Measurements from ENCODE around the gene TACR1.

DNA sequence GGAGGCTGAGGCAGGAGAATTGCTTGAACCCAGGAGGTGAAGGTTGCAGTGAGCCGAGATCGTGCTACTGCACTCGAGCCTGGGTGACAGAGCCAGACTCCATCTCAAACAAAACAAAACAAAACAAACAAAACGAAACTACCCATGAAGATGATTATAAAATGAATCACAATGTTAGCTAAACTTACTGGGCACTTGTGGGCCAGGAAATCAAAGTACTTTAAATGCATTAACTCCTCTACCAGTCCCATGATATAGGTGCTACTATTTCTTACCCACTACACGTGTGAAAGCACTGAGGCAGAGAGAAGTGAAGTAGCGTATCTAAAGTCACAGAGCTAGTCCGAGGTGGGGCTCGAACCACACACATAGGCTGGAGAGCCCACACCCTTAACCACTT is 187.2 kb downstream of the TACR1 start:
- TF ChIP-seq POLR2AphosphoS5 (IDR thresholded peaks at IDR 0.05; ENCODE audit: low read depth) (no peak), EZH2 (IDR thresholded peaks at IDR 0.05; ENCODE audit: low read depth, unreplicated experiment) (no peak)
- TF ChIP-seq, protein P1, sequence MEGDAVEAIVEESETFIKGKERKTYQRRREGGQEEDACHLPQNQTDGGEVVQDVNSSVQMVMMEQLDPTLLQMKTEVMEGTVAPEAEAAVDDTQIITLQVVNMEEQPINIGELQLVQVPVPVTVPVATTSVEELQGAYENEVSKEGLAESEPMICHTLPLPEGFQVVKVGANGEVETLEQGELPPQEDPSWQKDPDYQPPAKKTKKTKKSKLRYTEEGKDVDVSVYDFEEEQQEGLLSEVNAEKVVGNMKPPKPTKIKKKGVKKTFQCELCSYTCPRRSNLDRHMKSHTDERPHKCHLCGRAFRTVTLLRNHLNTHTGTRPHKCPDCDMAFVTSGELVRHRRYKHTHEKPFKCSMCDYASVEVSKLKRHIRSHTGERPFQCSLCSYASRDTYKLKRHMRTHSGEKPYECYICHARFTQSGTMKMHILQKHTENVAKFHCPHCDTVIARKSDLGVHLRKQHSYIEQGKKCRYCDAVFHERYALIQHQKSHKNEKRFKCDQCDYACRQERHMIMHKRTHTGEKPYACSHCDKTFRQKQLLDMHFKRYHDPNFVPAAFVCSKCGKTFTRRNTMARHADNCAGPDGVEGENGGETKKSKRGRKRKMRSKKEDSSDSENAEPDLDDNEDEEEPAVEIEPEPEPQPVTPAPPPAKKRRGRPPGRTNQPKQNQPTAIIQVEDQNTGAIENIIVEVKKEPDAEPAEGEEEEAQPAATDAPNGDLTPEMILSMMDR (conservative IDR thresholded peaks at IDR 0.05; ENCODE audit: low read depth in 2 of 2): no peak
- TF ChIP-seq, protein P2, sequence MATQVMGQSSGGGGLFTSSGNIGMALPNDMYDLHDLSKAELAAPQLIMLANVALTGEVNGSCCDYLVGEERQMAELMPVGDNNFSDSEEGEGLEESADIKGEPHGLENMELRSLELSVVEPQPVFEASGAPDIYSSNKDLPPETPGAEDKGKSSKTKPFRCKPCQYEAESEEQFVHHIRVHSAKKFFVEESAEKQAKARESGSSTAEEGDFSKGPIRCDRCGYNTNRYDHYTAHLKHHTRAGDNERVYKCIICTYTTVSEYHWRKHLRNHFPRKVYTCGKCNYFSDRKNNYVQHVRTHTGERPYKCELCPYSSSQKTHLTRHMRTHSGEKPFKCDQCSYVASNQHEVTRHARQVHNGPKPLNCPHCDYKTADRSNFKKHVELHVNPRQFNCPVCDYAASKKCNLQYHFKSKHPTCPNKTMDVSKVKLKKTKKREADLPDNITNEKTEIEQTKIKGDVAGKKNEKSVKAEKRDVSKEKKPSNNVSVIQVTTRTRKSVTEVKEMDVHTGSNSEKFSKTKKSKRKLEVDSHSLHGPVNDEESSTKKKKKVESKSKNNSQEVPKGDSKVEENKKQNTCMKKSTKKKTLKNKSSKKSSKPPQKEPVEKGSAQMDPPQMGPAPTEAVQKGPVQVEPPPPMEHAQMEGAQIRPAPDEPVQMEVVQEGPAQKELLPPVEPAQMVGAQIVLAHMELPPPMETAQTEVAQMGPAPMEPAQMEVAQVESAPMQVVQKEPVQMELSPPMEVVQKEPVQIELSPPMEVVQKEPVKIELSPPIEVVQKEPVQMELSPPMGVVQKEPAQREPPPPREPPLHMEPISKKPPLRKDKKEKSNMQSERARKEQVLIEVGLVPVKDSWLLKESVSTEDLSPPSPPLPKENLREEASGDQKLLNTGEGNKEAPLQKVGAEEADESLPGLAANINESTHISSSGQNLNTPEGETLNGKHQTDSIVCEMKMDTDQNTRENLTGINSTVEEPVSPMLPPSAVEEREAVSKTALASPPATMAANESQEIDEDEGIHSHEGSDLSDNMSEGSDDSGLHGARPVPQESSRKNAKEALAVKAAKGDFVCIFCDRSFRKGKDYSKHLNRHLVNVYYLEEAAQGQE (IDR thresholded peaks at IDR 0.05; ENCODE audit: unreplicated experiment): no peak

All from GM23338 (cell line).